GM06990 (cell line): ENCODE data around the gene SERPINA1.

Source experiments
- DNase-seq: peaks from one replicate; pipeline ENCODE4 v3.0.0-alpha.2; 2011; ENCODE audit not compliant: insufficient read length; ENCODE audit errors: extremely low read depth
- H3K27me3 ChIP-seq: replicated peaks from 2 replicates; pipeline ENCODE4 v1.6.0; 2011; ENCODE audit warnings: low read length; ENCODE audit not compliant: control insufficient read depth, insufficient read depth
- H3K36me3 ChIP-seq: 2 replicates; pipeline ENCODE4 v1.5.1; 2011; ENCODE audit warnings: low read length; ENCODE audit not compliant: control insufficient read depth, insufficient read depth
- H3K4me3 ChIP-seq: replicated peaks from 2 replicates; pipeline ENCODE4 v1.5.1; 2011; ENCODE audit warnings: low read depth, mild to moderate bottlenecking, control low read depth, low read length
- CTCF ChIP-seq: IDR thresholded peaks from 2 replicates; pipeline ENCODE4 v1.5.1; 2011; ENCODE audit warnings: low read length, control low read depth, mild to moderate bottlenecking, inconsistent platforms; ENCODE audit not compliant: insufficient read depth, poor library complexity, severe bottlenecking

The SERPINA1 gene

GRCh38 chr14:94381149-94382030 is 7.0 kb downstream of the SERPINA1 start:
- Histone ChIP-seq H3K27me3 (no peaks in the 10 kb centered on the region), H3K36me3 (no peaks in the 10 kb centered on the region), H3K4me3 (no peak overlapping the region)
- TF ChIP-seq CTCF, result no peak
- DNase-seq, result no peak

GRCh38 chr14:94380225-94381148 is 7.9 kb downstream of the SERPINA1 start:
- no peaks in the 10 kb centered on the region for H3K36me3 ChIP-seq
- H3K27me3 ChIP-seq, result no peaks in the 10 kb centered on the region
- no peak for TF ChIP-seq CTCF
- no peak for DNase-seq
- no peak overlapping the region for H3K4me3 ChIP-seq

GRCh38 chr14:94379291-94380224 is 8.8 kb downstream of the SERPINA1 start:
- no peaks in the 10 kb centered on the region for H3K36me3 ChIP-seq
- TF ChIP-seq CTCF, result no peak
- no peaks in the 10 kb centered on the region for H3K27me3 ChIP-seq
- DNase-seq, result no peak
- no peak overlapping the region for H3K4me3 ChIP-seq

GRCh38 chr14:94378527-94379290 is 9.7 kb downstream of the SERPINA1 start:
- H3K27me3 ChIP-seq, result no peaks in the 10 kb centered on the region
- H3K36me3 ChIP-seq, result no peaks in the 10 kb centered on the region
- DNase-seq, result no peak
- H3K4me3 ChIP-seq, result no peak overlapping the region
- TF ChIP-seq CTCF, result no peak
